DMS 273 treated with DMSO at 0.1 percent for 48 hours (cell line): ENCODE results near the gene ZBTB48.

ENCODE experiments used
- DNase-seq: peaks from one replicate; lab custom pipeline; 2025; lab: John Stamatoyannopoulos, UW

Gene ZBTB48

GRCh38 chr1:6572653-6573383 is 7.0 kb upstream of the ZBTB48 start:
- DNase-seq, result no peak

- no peak for DNase-seq
Observed at GRCh38 chr1:6574025-6574620, 5.7 kb upstream of the ZBTB48 start.

- no peak for DNase-seq
Observed at GRCh38 chr1:6574818-6575217, 5.0 kb upstream of the ZBTB48 start.

- no peak for DNase-seq
Observed at GRCh38 chr1:6577831-6578525, 1.8 kb upstream of the ZBTB48 start.

- no peak for DNase-seq
Observed at GRCh38 chr1:6578624-6579373, 995 bp upstream of the ZBTB48 start.

- DNase-seq, result no peak
Observed at GRCh38 chr1:6580119-6580592, 362 bp downstream of the ZBTB48 start.

GRCh38 chr1:6580593-6581409 is 1.0 kb downstream of the ZBTB48 start:
- DNase-seq, result no peak

- DNase-seq, result no peak
Observed at GRCh38 chr1:6581561-6582305, 1.9 kb downstream of the ZBTB48 start.

GRCh38 chr1:6582370-6582769 is 2.6 kb downstream of the ZBTB48 start:
- DNase-seq, result no peak

GRCh38 chr1:6584126-6585080 is 4.6 kb downstream of the ZBTB48 start:
- DNase-seq, result no peak

GRCh38 chr1:6585081-6585722 is 5.4 kb downstream of the ZBTB48 start:
- DNase-seq, result no peak

GRCh38 chr1:6585841-6586240 is 6.0 kb downstream of the ZBTB48 start:
- DNase-seq, result no peak

GRCh38 chr1:6586404-6586816 is 6.6 kb downstream of the ZBTB48 start:
- DNase-seq, result no peak

- no peak for DNase-seq
Observed at GRCh38 chr1:6587261-6588005, 7.6 kb downstream of the ZBTB48 start.

- no peak for DNase-seq
Observed at GRCh38 chr1:6588128-6588892, 8.5 kb downstream of the ZBTB48 start.

- DNase-seq, result no peak
Observed at GRCh38 chr1:6588893-6589520, 9.2 kb downstream of the ZBTB48 start.

- DNase-seq, result no peak
Observed at GRCh38 chr1:6590046-6590445, 10.3 kb downstream of the ZBTB48 start.
